Mesothelial cell of epicardium (in vitro differentiated cells): ENCODE results near the gene SLCO4A1. TPM values are rescaled to one million over a fixed set of nuclear protein-coding genes. Genes with fewer than 3 reads are reported as not detected.

Source experiments
- DNase-seq, 2 experiments: peaks; one replicate each; pipeline ENCODE4 v3.0.0; 2021; ENCODE audit warnings: low spot score in 2 of 2; ENCODE audit not compliant: unreplicated experiment in 2 of 2
- H3K27ac Mint-ChIP-seq: 2 replicates; pipeline ENCODE4 v1.8.0; 2021; ENCODE audit warnings: mixed read lengths
- H3K27me3 Mint-ChIP-seq: 2 replicates; pipeline ENCODE4 v1.8.0; 2021; ENCODE audit warnings: low read depth, mixed read lengths
- H3K36me3 Mint-ChIP-seq: 2 replicates; pipeline ENCODE4 v1.8.0; 2021; ENCODE audit warnings: mixed read lengths
- H3K4me1 Mint-ChIP-seq: 2 replicates; pipeline ENCODE4 v1.8.0; 2021; ENCODE audit warnings: mixed read lengths
- H3K4me3 Mint-ChIP-seq: 2 replicates; pipeline ENCODE4 v1.8.0; 2021; ENCODE audit warnings: mild to moderate bottlenecking, moderate library complexity, mixed read lengths
- H3K9me3 Mint-ChIP-seq: 2 replicates; pipeline ENCODE4 v1.8.0; 2021; ENCODE audit warnings: mixed read lengths
- total RNA-seq: library from RNA; stranded (reverse); gene quantifications from 3 replicates; pipeline ENCODE4 v1.2.1, GENCODE V29; 2021
- TF ChIP-seq, protein P1 (sequence below): fragments of 200-600 bp; sonication (generic); IDR thresholded peaks from one replicate; pipeline ENCODE4 v1.5.0; 2021; ENCODE audit warnings: antibody characterized with exemption; ENCODE audit not compliant: unreplicated experiment

SLCO4A1 gene
- total RNA-seq, 1 donor from 2014 or later = 3.7 TPM

DNA sequence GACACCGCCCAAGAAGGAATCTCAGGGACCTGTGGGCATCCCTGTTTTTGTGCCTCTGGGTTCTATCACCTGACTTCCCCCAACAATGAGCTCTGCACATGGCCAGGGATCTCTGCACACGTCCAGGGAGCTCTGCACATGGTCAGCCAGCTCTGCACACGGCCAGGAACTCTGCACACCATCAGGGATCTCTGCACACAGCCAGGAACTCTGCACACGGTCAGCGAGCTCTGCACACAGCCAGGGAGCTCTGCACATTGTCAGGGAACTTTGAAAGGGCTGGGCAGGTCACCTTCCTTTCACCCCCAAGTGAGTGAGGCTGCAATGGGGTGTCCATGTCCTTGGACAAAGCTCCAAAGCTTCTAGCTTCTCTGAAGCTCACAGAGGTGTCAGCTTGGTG, 5.2 kb upstream of the SLCO4A1 start:
- no peaks in the 10 kb centered on the region for H3K9me3 Mint-ChIP-seq
- H3K27ac Mint-ChIP-seq = no peak overlapping the region
- TF ChIP-seq, protein P1, sequence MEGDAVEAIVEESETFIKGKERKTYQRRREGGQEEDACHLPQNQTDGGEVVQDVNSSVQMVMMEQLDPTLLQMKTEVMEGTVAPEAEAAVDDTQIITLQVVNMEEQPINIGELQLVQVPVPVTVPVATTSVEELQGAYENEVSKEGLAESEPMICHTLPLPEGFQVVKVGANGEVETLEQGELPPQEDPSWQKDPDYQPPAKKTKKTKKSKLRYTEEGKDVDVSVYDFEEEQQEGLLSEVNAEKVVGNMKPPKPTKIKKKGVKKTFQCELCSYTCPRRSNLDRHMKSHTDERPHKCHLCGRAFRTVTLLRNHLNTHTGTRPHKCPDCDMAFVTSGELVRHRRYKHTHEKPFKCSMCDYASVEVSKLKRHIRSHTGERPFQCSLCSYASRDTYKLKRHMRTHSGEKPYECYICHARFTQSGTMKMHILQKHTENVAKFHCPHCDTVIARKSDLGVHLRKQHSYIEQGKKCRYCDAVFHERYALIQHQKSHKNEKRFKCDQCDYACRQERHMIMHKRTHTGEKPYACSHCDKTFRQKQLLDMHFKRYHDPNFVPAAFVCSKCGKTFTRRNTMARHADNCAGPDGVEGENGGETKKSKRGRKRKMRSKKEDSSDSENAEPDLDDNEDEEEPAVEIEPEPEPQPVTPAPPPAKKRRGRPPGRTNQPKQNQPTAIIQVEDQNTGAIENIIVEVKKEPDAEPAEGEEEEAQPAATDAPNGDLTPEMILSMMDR = no peak
- peaks cover 44% of the 10 kb centered on the region for H3K27me3 Mint-ChIP-seq
- peaks cover 46% of the 10 kb centered on the region for H3K4me1 Mint-ChIP-seq
- H3K36me3 Mint-ChIP-seq = no peaks in the 10 kb centered on the region
- no peak for DNase-seq
- no peak overlapping the region for H3K4me3 Mint-ChIP-seq

GRCh38 chr20:62637521-62638054, 4.7 kb upstream of the SLCO4A1 start:
- H3K27ac Mint-ChIP-seq = no peak overlapping the region
- no peaks in the 10 kb centered on the region for H3K9me3 Mint-ChIP-seq
- no peak overlapping the region for H3K4me3 Mint-ChIP-seq
- no peaks in the 10 kb centered on the region for H3K36me3 Mint-ChIP-seq
- TF ChIP-seq, protein P1 = no peak
- peaks cover 42% of the 10 kb centered on the region for H3K4me1 Mint-ChIP-seq
- no peak for DNase-seq
- peaks cover 44% of the 10 kb centered on the region for H3K27me3 Mint-ChIP-seq

GRCh38 chr20:62638055-62638570, 4.2 kb upstream of the SLCO4A1 start:
- Mint-ChIP-seq H3K36me3 (no peaks in the 10 kb centered on the region), H3K4me1 (peaks cover 36% of the 10 kb centered on the region), H3K4me3 (no peak overlapping the region), H3K9me3 (no peaks in the 10 kb centered on the region), H3K27ac (no peak overlapping the region), H3K27me3 (peaks cover 48% of the 10 kb centered on the region)
- TF ChIP-seq, protein P1 = no peak
- no peak for DNase-seq

DNA sequence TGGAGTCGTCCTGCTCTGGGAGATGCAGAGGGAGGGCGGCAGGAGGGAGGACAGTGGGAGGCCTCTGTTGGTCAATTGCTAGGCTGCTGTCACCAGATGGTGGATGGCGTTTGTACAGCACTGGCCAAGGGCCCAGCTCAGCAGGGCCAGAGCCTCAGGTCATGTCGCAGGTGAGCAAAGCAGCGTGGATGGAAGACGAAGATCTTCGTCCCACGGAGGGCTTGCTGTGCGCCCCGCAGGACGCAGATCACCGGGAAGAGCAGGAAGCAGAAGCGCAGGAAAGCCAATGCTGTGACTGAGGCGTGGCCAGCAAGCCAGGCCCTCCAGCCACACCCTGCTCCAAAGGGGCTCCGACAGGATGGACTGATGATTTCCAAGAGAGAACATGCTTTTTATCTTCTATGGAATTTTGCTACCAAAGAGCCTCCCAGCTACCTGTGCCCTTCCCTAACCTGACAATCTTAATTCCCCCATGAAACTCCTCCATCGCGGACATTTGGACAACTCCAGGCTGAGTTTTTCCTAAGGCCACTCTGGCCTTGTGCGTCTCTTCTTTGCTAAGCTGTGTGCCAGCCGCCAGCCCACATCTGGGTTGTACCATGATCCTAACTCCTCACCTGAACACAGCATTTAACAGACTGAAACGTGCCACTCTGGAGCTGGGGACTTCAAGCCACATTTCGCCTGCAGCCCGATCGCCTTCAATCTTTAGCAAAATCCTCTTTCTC, 3.5 kb upstream of the SLCO4A1 start:
- Mint-ChIP-seq H3K36me3 (no peaks in the 10 kb centered on the region), H3K27ac (no peak overlapping the region), H3K4me3 (no peak overlapping the region), H3K27me3 (peaks cover 55% of the 10 kb centered on the region), H3K4me1 (peaks cover 29% of the 10 kb centered on the region), H3K9me3 (no peaks in the 10 kb centered on the region)
- DNase-seq = no peak
- TF ChIP-seq, protein P1 = no peak

DNA sequence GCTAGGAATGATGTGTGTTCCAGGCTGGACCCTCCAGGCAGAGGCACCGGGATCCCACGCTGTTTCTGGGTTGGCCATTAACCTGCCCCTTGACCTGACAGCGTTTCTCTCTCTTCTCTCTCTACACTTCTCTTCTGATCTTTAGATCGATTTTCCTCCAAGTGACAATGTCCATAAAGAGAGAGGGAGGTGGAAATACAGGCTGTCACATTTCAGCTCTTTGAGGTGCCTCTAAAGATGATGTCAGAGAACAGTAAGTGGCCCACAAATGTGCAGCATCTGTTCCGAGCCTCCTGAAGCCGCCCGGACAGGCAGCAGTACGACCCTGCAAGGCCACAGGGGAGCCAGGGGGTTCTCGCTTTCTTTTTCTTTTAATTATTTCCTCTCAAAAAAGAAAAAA, 2.5 kb upstream of the SLCO4A1 start:
- Mint-ChIP-seq H3K4me1 (peaks cover 23% of the 10 kb centered on the region), H3K27me3 (peaks cover 64% of the 10 kb centered on the region), H3K9me3 (no peaks in the 10 kb centered on the region), H3K27ac (no peak overlapping the region), H3K36me3 (no peaks in the 10 kb centered on the region), H3K4me3 (no peak overlapping the region)
- no peak for DNase-seq
- TF ChIP-seq, protein P1 = no peak
